Non-pigmented ciliary epithelial cell (primary cell): ENCODE data around the gene KIF18B.
"Not testable (repeated sequence)": the region's sequence is repeated elsewhere in the genome, so short reads cannot be mapped to it uniquely, and the experiment has no call there.

Experiments used
- DNase-seq: peaks from one replicate; pipeline ENCODE4 v3.0.0-alpha.2; 2010; ENCODE audit warnings: low read depth

Gene KIF18B

GRCh38 chr17:44969144-44969780 lies 21.7 kb upstream of the KIF18B start:
- DNase-seq: no peak

DNA sequence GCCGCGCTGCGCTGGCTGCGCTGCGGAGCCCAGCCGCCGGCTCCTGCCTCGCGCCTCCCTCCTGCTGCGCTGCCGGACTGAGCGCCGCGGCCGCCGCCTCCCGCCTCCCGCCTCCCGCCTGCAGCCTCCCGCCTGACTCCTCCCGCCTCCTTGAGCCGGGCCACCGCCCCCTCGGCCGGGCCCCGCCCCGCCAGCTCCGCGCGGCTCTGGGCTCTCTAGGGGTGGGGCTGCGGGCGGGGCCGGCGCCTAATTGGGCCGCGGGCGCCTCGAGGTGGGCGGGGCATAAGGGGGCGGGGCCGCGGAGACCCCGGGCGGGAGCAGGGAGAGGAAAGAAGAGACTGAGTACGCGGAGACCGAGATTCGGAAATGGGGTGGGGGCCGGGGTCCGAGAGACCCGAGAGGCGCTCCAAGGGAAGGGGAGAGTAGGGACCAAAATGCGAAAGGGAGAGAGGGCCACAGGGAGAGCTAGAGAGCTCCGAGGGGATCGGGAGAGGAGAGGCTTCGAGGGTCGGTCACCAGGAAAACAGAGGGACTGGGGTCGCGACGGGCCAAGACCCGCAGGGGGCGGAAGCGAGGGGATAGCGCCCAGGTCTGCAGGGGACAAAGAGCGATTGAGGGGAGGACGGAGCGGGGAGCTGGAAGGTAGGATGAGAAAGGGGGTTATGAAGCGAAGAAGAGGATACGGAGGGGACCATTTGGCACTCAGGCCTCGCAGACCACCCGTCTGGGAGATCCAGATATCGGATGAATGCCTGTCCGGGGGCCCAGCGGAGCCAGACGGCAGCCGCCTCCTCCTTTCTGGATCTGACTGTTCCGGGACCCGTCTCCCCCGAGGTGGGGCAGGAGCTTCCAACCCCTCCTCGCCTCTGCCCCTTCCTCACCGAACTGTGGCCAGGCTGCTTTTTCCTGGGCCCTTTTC lies 20.9 kb upstream of the KIF18B start, which contains the start of gene C1QL1:
TSS of gene C1QL1 (minus strand) at position 79 of the 919 bp plus-strand sequence. CDS start 255 bp downstream, outside the sequence.
- no peak for DNase-seq

DNA sequence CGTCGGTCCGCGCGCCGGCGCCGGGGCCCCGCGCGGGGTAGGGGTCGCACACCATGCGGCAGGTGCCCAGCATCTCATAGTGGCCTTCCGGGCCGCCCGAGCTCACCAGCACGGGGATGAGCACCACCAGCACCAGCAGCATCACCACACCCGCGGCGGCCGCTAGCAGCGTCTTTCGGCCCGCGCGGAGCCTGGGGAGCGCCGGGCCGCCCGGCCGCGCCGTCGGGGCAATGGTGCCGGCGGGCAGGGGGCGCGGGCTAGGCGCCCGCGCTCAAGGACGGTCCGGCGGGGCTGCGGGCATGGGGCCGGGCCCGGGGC lies 20.3 kb upstream of the KIF18B start:
- DNase-seq: no peak

GRCh38 chr17:44967026-44967906 lies 19.7 kb upstream of the KIF18B start:
- no peak for DNase-seq

DNA sequence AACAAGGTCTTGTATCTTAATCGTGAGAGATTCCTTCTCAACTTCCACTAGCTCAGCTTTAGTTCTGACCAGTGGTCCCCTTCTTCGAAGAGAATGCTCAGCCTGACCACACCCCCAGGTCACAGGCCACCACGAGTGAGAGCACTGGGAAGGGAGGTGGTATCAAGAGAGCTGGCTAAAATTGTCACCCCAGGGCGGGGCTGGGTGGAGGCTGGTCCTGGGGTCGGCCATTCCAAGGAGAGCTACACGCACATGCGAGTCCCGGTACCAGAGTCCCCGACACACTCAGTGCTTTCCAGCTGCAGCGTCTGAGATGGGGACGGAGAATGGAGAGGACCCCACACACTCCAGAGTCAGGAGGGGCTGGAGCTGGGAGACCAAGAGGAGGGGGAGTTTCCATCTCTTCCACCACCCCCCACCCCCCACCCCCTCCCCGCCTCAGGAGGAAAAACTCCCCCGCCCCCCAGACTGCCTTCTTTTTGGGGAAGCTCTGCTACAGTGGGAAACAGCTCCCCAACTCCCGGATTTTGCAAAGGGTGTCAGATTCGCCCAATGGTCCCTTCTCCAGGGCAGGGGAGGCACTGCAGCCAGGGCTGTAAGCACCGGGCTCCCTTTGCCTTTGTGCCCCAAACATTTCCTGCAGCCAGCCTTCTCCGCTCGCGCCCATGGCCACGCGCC lies 18.9 kb upstream of the KIF18B start:
- no peak for DNase-seq

DNA sequence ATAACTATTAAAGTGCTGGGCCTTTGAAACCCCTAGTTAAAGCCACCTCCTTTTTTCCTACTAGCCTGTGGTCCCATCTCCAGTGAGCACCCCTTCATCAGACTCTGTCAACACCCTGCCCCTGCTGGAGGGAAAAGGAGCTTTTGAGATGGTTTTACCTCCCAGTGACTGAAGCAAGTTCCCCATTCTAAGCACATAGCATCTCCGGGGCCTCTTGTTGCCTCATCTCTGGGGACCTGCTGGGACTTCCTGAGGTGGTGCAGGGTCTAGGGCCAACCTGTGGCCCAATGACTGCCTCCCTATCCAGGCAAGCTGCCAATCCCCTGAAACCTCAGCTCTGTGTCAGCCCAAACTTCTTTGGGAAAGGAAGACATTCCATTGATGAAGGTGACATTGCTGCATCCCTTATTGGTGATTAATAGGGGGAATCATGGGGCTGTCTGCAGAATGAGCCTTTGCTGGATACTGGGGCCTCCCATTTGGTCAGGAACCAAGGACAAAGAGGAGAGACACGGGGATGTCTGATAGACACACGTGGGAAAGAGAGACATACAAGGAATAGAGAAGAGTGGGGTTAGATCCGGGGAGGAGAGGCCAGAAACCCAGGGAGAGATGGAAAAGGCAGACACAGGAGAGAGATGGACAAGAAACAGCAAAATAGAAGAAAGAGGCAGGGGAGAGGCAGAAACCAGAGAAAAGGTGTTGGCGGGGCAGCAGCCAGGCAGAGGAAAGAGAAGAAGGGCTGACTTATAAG lies 18.1 kb upstream of the KIF18B start:
- no peak for DNase-seq

- DNase-seq: no peak
Measured at GRCh38 chr17:44961921-44962350, 14.4 kb upstream of the KIF18B start.

GRCh38 chr17:44960691-44961090 lies 13.1 kb upstream of the KIF18B start:
- no peak for DNase-seq

- no peak for DNase-seq
Measured at GRCh38 chr17:44959821-44960531, 12.4 kb upstream of the KIF18B start.

- DNase-seq: no peak
Measured at GRCh38 chr17:44956998-44957981, 9.7 kb upstream of the KIF18B start.

DNA sequence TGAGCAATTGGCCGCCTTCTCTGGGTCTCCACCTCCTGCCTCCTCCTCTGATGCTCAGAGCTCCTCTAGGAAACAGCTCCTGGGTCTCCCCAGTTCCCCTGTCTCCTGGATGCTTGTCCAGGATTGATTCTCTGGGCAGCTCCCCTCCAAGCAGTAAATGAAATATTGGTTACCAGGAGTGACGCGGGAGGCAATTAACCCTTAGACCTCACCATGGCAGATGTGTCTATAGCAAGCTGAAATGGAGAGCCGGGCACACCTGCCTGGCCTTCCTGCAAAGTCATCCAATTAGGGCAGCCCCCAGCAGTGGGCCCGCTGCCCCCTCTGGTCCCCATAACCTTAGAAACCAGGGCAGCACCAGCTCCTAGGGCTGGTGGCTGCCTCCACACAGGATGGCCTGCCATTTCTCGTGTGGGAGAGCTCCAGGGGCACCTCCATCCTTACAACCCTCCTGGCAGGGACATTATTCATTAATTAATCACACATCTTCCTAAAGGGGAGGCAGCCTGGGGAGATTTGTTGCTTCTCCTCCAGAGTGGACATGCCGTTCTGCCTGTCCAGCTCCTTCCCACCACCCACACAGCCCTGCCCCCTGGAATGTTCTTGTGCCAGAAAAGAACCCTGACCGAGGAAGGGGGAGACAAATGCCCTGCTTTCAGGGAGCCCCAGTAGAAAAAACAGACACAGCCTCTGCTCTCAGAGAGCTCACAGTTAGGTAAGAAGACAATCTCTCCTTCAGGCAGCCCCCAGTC lies 8.3 kb upstream of the KIF18B start:
- no peak for DNase-seq

- DNase-seq: no peak
Measured at GRCh38 chr17:44952946-44953475, 5.4 kb upstream of the KIF18B start.

DNA sequence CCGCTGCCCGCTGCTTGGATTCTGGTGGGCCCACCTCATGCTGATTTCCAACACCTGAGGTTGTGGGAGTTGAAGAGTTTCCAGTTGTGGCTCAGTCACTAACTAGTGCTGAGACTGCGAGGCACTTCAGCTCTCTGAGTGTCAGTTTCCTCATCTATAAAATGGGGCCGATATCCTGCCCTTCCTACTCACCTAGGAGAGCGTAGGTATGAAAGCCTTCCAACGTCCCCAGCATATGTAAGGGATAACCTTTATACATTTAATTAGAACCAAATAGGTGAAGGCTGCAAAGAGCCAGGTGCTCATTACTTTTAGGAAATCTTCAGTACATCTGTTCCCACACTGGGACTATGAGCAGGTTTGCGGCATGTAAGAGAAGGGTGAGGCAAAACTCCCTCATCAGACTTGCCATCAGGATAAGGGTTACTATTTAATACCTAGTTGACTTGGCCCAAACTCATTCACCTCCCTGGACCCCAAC lies 782 bp upstream of the KIF18B start:
- no peak for DNase-seq

- not testable (repeated sequence) for DNase-seq
Measured at GRCh38 chr17:44945652-44946051, 1.9 kb downstream of the KIF18B start.

DNA sequence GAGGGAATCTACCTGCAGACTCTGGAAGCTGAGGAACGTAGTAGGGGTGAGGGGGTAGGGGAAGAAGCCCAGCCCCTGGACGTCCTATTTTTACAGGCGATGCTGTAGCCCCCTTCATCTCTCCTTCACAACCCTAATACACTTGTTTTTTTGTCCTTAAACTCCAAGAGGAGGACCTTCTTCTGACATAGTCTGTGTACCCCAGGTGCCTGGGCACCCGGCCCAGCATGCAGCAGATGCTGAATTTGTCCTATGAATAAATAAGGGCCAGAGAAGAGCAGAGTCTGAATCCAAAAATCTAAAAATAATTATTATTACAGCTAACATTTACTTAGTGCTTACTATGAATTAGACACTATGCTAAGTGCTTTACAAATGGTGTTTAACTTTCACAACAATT lies 5.1 kb downstream of the KIF18B start:
- DNase-seq: no peak

DNA sequence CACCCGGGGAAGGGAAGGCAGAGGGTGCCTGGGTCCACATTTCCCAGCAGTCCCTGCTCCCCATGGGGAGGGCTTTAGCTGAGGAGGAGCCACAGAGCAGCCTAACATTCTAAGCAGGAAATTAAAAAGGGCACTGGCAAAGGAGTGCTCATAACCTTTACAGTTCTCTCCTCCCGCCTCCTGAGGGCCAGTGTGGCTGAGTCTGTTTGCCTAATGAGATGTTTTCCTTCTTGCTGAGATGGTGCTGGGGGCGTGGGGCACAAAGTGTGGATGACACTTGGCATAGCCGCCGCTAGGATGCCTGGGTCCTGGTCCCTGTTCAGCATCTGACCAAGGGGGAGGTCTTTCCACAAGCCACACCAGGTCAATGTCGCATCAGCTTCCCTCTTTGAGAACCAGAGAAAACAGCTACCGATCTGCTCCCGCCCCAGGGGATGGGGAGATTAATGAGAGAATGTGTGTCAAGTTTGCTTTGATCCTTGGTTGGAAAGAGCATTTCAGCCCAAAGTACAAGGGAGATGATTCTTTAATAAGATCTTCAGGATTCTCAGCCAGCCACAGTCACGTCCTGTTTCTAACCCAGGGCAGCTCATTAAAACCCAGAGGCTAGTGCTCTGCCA lies 5.8 kb downstream of the KIF18B start:
- DNase-seq: no peak

GRCh38 chr17:44940768-44941167 lies 6.8 kb downstream of the KIF18B start:
- no peak for DNase-seq

DNA sequence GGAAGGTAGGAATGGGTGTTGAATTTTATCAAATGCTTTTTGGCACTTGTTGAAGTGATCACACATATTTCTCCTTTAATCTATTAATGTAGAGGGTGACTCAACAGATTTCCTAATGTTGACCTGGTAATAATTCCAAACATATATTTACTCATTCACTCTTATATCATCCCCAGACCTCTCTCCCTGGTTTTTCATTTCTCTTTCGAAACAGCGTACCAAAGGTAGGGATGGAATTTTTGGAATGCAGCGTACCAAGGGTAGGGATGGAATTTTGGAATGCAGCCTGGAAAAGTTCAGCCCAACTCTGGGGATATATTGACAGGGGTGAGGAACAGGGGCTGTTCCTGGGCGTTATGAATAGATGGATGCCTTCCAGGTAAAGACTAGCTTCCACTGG lies 7.3 kb downstream of the KIF18B start:
- no peak for DNase-seq
